Activated naive CD4-positive, alpha-beta T cell treated with anti-CD3 and anti-CD28 coated beads, Interleukin-2, amount 50 U/mL, for 72 hours (primary cell): ENCODE data around the gene FOXN1. TPM values are rescaled to one million over a fixed set of nuclear protein-coding genes. Genes with fewer than 3 reads are reported as not detected.
"Not testable (repeated sequence)": the region's sequence is repeated elsewhere in the genome, so short reads cannot be mapped to it uniquely, and the experiment has no call there.

Source experiments
- ATAC-seq, 2 donors: fragments of 150-1000 bp; cut with Tn5 transposase; 2 replicates each; pipeline ENCODE4 v1.10.0; 2021; ENCODE audit warnings: mild to moderate bottlenecking in 2 of 2, moderate library complexity in 2 of 2
- DNase-seq, 2 donors: peaks; one replicate each; pipeline ENCODE4 v3.0.0; 2021 to 2022; ENCODE audit warnings: low spot score in 2 of 2
- H3K27ac Mint-ChIP-seq, 2 donors: one replicate each; pipeline ENCODE4 v1.8.0; 2022; ENCODE audit warnings: mild to moderate bottlenecking in 2 of 2, mixed read lengths in 2 of 2
- H3K36me3 Mint-ChIP-seq, 2 donors: one replicate each; pipeline ENCODE4 v1.8.0; 2022; ENCODE audit warnings: mixed read lengths in 2 of 2
- H3K9me3 Mint-ChIP-seq, 2 donors: one replicate each; pipeline ENCODE4 v1.8.0; 2022; ENCODE audit warnings: mixed read lengths in 2 of 2
- total RNA-seq, 2 donors: library from RNA; stranded (reverse); gene quantifications; one replicate each; pipeline ENCODE4 v1.2.3, GENCODE V29; 2022

FOXN1 gene
- total RNA-seq, 2 donors from 2014 or later, result not detected

GRCh38 chr17:28571361-28572122, 65.4 kb downstream of the FOXN1 start, which contains the start of gene PIGS:
TSS of gene PIGS (minus strand) at chr17:28571524. CDS start at chr17:28571496, 28 bp downstream.
- DNase-seq (peak; percentile 90 to 92), ATAC-seq (peak; percentile 98)
- H3K36me3 Mint-ChIP-seq, result peaks cover 9 to 29% of the 10 kb centered on the region in 2 donors
- H3K27ac Mint-ChIP-seq, result peak within 1 kb of the TSS; percentile 93 to 98
- no peaks in the 10 kb centered on the region for H3K9me3 Mint-ChIP-seq

GRCh38 chr17:28572259-28573039, 66.3 kb downstream of the FOXN1 start:
- H3K9me3 Mint-ChIP-seq, result no peaks in the 10 kb centered on the region
- H3K36me3 Mint-ChIP-seq, result peaks cover 9 to 37% of the 10 kb centered on the region in 2 donors
- H3K27ac Mint-ChIP-seq, result peak overlapping the region; percentile 70 to 93
- ATAC-seq, result no peak
- no peak for DNase-seq

GRCh38 chr17:28573040-28573380, 66.9 kb downstream of the FOXN1 start:
- ATAC-seq (no peak), DNase-seq (no peak)
- Mint-ChIP-seq H3K9me3 (no peaks in the 10 kb centered on the region), H3K27ac (no peak overlapping the region), H3K36me3 (peaks cover 9 to 37% of the 10 kb centered on the region in 2 donors)

GRCh38 chr17:28573521-28573920, 67.4 kb downstream of the FOXN1 start:
- no peaks in the 10 kb centered on the region for H3K9me3 Mint-ChIP-seq

DNA sequence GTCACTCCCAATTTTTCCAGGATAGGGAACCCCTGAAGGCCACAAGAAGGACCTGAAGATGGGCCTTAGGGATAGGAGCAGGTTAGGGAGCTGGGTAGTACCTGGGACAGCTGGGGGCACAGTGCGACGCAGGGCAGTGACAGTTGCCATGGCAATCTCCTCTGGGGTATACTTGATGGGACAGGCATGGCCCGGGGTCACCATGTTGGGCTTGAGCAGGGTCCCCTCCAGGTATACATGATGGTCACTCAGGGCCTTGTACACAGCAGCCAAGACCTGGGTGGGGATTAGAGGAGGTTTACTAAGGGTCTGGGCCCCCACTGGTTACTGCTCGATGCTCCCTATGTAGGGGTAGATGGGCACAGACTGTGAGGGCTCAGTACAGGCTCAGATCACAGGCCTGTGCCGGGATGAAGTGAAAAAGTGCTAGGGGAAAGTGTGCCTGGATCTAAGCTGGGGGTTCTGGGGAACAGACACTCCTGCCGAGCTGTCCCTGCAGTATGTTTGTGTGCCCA, 67.9 kb downstream of the FOXN1 start:
- H3K36me3 Mint-ChIP-seq, result peaks cover 14 to 43% of the 10 kb centered on the region in 2 donors
- H3K27ac Mint-ChIP-seq, result no peak overlapping the region
- no peaks in the 10 kb centered on the region for H3K9me3 Mint-ChIP-seq
- ATAC-seq (no peak), DNase-seq (no peak)

More at GRCh38 chr17:28573521-28573920, 67.4 kb downstream of the FOXN1 start:
- DNase-seq (no peak), ATAC-seq (no peak)
- H3K27ac Mint-ChIP-seq, result no peak overlapping the region
- peaks cover 9 to 38% of the 10 kb centered on the region in 2 donors for H3K36me3 Mint-ChIP-seq

GRCh38 chr17:28574526-28574925, 68.4 kb downstream of the FOXN1 start:
- ATAC-seq (no peak), DNase-seq (no peak)
- Mint-ChIP-seq H3K9me3 (no peaks in the 10 kb centered on the region), H3K27ac (no peak overlapping the region), H3K36me3 (peaks cover 19 to 46% of the 10 kb centered on the region in 2 donors)

DNA sequence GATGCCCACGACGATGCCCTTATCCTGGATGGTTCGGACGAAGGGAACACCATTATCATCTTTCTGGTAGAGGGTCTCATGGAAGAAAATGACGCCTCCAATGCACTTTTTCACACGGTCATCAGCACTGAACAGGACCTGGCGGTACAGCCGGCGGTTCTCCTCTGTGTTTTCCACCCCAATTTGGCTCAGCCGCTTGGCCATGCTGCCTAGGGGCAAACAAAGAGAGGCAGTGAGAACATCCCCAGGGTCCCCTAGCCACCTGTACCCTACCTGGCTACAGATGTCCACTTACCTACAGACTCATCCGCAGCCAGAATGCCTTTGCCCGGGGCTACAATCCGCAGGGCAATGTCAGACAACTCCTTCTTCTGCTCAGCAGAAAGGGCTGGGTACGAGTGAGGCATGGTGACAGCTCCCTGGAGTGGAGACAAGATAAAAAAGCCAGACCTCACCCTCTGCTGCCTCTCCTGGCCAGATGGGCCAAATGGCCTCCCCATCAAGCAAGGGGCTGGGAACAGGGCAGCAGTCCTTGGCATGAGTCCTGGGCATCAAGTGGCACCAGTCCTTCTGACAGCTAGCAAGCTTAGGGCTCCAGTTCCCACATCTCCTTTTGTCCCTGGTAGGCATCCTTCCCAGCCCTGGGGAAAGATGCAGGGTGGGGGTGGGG, 69.1 kb downstream of the FOXN1 start:
- no peak for ATAC-seq
- DNase-seq, result no peak
- no peak overlapping the region for H3K27ac Mint-ChIP-seq
- H3K36me3 Mint-ChIP-seq, result peaks cover 21 to 39% of the 10 kb centered on the region in 2 donors
- H3K9me3 Mint-ChIP-seq, result no peaks in the 10 kb centered on the region

- DNase-seq, H3K9me3 Mint-ChIP-seq, ATAC-seq: not testable (repeated sequence)
- peak overlapping the region; percentile 60 to 94 for H3K27ac Mint-ChIP-seq
- H3K36me3 Mint-ChIP-seq, result peaks cover 22 to 38% of the 10 kb centered on the region in 2 donors
Measured at GRCh38 chr17:28576016-28576415, 69.9 kb downstream of the FOXN1 start.

- H3K9me3 Mint-ChIP-seq, result no peaks in the 10 kb centered on the region
- ATAC-seq, result peak; percentile 91 to 93
- H3K27ac Mint-ChIP-seq, result peak within 1 kb of the TSS; percentile 60 to 94
- H3K36me3 Mint-ChIP-seq, result peaks cover 18 to 39% of the 10 kb centered on the region in 2 donors
- DNase-seq, result peak; percentile 96 to 99
Measured at GRCh38 chr17:28576758-28577465, 70.8 kb downstream of the FOXN1 start, which contains the start of gene ALDOC. TSS of gene ALDOC (minus strand) at chr17:28576895. CDS start at chr17:28575532, 1,363 bp downstream.

DNA sequence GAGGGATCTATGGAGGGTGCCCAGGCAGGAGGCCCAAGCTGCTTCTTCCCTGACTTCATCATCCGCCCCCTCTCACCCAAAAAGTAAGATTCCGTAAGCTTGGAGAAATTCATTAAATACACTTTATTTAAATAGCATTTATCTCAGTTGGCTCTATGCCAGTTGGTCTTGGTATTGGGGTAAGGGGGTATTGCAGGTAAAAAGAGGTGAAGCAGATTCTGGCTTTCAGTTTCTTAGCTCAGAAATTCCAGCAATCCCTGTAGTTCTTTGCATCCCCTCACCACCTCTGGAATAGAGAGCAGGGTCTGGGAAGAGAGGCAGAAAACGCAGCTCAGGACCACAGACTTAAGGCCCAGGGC, 71.3 kb downstream of the FOXN1 start:
- Mint-ChIP-seq H3K36me3 (peaks cover 18 to 39% of the 10 kb centered on the region in 2 donors), H3K27ac (peak overlapping the region in 1 of 2 donors; percentile 60), H3K9me3 (no peaks in the 10 kb centered on the region)
- ATAC-seq, result no peak
- no peak for DNase-seq

DNA sequence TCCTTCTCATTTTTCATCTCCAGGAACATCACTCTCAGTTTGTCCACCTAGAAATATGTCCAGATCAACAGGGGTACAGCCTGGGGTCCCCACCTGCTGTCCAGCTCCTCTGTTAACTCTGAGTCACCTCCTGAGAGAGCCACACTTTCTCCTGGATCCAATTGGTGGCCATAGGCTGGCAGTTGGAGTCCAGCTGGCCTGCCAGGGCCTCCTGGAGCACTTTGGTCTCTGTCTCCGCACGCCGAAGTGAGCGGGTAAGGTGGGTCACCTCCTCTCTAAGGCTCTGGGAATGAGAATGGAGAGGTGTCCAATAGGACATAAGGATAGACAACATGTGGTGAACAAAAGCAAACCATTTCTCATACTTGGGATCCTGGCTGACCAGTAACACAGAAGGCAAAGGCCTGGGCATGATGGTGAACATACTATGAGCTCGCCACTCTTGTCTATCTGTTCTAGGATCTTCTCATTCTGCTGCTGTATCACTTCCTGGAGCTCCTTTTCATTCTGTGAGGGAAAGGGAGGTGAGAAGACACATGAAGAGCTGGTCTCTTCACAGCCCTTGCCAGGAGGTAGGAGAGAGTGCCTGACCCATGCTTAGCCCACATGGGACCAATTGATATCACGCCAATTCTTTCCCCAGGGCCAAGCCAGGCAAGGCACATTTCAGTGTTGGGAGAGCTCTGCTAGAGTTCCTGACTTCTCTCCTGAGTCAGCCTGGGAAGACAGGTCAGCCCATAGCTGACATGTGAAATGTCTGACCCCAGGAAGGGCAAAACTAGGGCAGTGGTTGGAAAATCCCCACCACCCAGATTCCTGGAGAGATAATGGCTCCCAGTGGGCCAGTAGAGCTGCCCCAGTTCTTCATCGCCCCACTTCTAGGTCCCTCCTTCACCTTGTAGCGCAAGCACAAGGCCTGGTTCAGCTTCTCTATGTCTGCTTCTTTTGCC, 72.4 kb downstream of the FOXN1 start:
- H3K36me3 Mint-ChIP-seq, result peaks cover 18 to 32% of the 10 kb centered on the region in 2 donors
- peak overlapping the region; percentile 13 to 92 for H3K27ac Mint-ChIP-seq
- ATAC-seq (no peak), DNase-seq (no peak)
- no peaks in the 10 kb centered on the region for H3K9me3 Mint-ChIP-seq

DNA sequence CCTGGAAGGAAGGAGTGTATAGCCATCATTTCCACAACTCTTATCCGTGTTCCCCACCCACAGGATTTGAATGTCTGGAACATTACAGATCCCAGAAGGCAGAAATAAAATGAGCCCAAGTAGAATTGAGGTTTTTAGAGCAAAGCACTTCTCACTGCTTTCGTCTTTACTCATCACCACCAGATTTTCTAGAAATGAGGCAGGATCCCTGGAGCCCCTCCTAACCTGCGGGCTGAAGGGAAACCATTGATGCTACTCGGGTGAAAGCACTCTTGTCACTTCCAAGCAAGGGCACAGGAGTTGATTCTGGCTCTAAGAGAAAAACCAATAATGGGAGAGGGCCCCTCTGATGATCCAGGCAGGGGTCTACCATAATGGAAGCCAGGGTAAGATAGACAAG, 73.4 kb downstream of the FOXN1 start:
- peaks cover 18 to 32% of the 10 kb centered on the region in 2 donors for H3K36me3 Mint-ChIP-seq
- ATAC-seq, result peak in 1 of 2 donors; percentile 61

DNA sequence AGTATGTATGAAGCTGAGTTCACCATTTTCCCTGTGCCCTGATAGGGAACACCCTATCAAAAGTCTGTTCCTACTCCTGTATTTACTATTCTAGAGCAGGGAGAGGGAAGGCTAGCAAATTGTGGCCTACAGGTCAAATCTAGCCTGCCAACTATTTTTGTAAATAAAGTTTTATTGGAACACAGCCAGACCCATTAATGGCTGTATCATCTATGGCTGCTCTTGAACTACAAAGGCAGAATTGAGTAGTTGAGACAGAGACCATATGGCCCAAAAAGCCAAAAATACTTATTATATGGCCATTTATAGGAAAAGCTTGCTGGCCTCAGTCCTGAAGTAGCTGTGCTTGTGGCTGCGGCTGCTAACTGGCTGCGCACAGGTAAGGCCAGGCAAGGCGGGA, 74.8 kb downstream of the FOXN1 start:
- peak overlapping the region in 1 of 2 donors; percentile 13 for H3K27ac Mint-ChIP-seq
- H3K36me3 Mint-ChIP-seq, result peaks cover 26 to 38% of the 10 kb centered on the region in 2 donors
- ATAC-seq, result no peak
- DNase-seq, result no peak
- H3K9me3 Mint-ChIP-seq, result no peaks in the 10 kb centered on the region

More for the DNA sequence above, 73.4 kb downstream of the FOXN1 start:
- H3K9me3 Mint-ChIP-seq, result no peaks in the 10 kb centered on the region
- DNase-seq, result peak in 1 of 2 donors; percentile 47
- peak overlapping the region; percentile 13 to 92 for H3K27ac Mint-ChIP-seq

GRCh38 chr17:28582513-28582912, 76.4 kb downstream of the FOXN1 start:
- Mint-ChIP-seq H3K36me3 (peaks cover 25 to 29% of the 10 kb centered on the region in 2 donors), H3K9me3 (no peaks in the 10 kb centered on the region)
- ATAC-seq, result no peak

DNA sequence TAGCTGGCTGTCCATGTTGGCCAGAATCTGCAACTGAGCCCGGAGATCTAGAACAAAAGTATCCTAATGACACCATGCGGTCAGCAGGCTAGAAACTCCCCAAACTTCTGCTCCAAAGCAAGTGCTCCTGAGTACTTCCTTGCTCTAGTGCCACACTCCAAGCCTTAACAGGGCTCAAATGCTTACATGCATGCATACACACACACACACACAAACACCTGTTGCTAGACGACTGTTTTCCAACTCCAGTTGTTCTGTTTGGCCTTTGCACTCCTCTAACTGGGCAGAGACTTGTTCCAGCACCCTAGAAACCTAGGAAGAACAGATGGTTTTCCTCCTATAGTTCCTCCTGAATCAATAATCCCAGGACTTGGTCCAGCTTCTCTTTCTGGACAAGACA, 78.3 kb downstream of the FOXN1 start:
- Mint-ChIP-seq H3K27ac (no peak overlapping the region), H3K36me3 (peaks cover 23 to 25% of the 10 kb centered on the region in 2 donors), H3K9me3 (no peaks in the 10 kb centered on the region)
- ATAC-seq, result no peak
- DNase-seq, result no peak

More at GRCh38 chr17:28582513-28582912, 76.4 kb downstream of the FOXN1 start:
- H3K27ac Mint-ChIP-seq, result no peak overlapping the region
- DNase-seq, result no peak
